Stimulated activated CD4-positive, alpha-beta T cell treated with anti-CD3 and anti-CD28 coated beads, Interleukin-2, amount 100 ng/mL, for 48 hours (primary cell): ENCODE data around the gene CDK11B.

Experiments
- DNase-seq, 2 donors: peaks; one replicate each; pipeline ENCODE4 v3.0.0-alpha.2; 2020

CDK11B gene

GRCh38 chr1:1614204-1614953 lies 44.4 kb downstream of the CDK11B start:
- peak; percentile 41 to 53 for DNase-seq

DNA sequence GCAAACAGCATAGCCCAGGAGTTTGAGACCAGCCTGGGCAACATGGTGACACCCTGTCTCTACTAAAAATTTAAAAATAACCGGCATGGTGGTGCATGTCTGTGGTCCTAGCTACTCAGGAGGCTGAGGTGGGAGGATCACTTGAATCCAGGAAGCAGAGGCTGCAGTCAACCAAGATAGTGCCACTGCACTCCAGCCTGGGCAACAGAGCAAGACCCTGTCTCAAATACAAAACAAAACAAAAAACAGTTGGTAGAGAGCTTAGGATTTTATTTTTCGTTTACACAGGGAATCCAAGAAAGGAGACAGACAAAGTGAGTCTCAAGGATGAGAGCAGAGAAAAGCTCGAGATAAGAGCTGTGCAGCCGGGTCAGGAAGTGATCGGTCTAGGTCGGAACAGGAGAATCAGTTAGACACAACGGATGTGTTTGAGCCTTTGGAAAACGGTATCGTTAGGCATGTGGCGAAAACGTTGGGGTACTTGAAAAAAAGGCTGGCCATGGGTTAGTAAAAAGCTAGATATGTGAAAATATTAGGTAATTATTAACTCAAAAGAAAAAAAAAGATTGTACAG lies 45.2 kb downstream of the CDK11B start:
- no peak for DNase-seq

GRCh38 chr1:1612104-1612400 lies 46.8 kb downstream of the CDK11B start:
- DNase-seq: no peak

DNA sequence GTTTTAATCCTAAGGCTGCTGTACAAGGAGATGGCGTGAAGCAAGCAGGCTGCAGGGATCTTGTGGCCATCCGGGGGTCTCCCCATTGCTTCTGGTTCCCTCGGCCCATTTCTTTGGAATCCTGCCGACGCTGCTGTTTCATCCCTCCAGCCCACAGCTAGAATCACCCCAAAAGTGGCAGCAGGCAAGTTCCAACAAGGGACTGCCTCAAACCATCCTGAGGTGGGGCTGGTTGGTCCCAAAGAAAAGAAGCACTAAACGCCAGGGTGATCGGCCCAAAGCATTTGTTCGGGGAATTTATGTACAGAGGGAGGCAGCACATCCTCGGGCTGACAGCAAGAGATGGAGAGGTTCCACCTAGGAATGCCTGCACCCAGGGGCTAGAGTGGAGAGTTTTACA lies 48.0 kb downstream of the CDK11B start:
- DNase-seq: no peak

GRCh38 chr1:1609822-1610485 lies 48.9 kb downstream of the CDK11B start:
- no peak for DNase-seq

DNA sequence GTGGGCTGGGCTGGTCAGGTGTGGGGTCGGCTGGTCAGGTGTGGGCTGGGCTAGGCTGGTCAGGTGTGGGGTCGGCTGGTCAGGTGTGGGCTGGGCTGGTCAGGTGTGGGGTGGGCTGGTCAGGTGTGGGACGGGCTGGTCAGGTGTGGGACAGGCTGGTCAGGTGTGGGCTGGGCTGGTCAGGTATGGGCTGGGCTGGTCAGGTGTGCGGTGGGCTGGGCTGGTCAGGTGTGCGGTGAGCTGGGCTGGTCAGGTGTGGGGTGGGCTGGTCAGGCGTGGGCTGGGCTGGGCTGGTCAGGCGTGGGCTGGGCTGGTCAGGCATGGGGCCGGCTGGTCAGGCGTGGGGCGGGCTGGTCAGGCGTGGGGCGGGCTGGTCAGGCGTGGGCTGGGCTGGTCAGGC lies 52.6 kb downstream of the CDK11B start:
- no peak for DNase-seq

DNA sequence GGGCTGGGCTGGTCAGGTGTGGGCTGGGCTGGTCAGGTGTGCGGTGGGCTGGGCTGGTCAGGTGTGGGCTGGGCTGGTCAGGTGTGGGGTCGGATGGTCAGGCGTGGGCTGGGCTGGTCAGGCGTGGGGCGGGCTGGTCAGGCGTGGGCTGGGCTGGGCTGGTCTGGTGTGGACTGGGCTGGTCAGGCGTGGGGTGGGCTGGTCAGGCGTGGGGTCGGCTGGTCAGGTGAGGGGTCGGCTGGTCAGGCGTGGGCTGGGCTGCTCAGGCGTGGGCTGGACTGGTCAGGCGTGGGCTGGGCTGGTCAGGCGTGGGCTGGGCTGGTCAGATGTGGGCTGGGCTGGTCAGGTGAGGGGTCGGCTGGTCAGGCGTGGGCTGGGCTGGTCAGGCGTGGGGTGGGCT lies 53.1 kb downstream of the CDK11B start:
- no peak for DNase-seq

DNA sequence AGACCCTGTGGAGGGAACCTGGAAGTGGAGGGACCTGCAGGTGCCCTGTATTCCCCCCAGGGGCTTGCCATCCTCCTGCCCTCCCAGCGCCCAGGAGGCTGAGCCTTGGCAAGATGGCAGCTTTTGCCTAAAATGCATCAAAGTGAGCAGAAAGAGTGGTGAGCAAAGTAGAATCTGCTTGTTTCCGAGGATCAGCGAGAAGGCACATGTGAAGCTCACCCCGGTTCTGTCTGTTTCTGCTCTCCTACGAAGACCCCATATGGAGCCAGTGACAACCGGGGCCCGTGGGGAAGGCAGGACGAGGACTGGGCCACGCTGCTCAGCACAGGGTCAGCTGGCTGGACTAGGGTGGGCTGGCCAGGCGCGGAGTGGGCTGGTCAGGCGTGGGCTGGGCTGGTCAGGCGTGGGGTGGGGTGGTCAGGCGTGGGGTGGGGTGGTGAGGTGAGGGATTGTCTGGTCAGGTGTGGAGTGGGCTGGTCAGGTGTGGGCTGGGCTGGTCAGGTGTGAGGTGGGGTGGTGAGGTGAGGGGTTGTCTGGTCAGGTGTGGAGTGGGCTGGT lies 53.7 kb downstream of the CDK11B start:
- DNase-seq: no peak

DNA sequence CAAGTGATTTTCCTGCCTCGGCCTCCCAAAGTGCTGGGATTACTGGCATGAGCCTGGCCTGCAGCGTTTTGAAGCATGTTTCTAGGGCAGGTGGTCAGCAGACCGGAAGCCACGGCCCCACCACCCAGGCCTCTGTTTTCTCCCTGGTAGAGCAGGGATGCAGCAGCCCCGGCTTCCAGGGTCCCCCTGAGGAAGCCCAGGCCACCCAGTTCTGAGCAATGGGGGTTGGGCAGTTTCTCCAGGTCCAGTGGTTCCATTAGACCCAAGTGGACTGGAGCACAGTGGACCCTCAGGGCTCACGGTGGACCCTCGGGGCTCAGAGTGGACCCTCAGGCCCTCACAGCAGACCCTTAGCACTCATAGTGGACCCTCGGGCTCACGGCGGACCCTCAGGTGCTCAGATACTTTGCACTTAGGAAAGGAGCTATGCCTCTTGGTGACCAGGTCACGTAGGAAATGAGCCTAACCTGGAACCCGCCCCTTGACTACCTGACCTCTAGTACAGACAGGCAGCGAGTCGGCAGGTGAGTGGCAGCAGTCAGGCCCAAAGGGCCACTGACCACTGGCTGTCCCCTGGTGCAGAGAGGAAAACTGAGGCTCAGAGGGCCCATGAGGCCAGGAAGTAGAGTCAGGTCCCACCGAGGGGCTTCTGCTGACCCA lies 54.3 kb downstream of the CDK11B start:
- DNase-seq: no peak

GRCh38 chr1:1603671-1604373 lies 55.0 kb downstream of the CDK11B start:
- DNase-seq: no peak

GRCh38 chr1:1602968-1603506 lies 55.8 kb downstream of the CDK11B start:
- DNase-seq: no peak

GRCh38 chr1:1602304-1602967 lies 56.4 kb downstream of the CDK11B start:
- DNase-seq: no peak

- DNase-seq: no peak
These were observed 57.1 kb downstream of the CDK11B start for GRCh38 chr1:1601564-1602303.

DNA sequence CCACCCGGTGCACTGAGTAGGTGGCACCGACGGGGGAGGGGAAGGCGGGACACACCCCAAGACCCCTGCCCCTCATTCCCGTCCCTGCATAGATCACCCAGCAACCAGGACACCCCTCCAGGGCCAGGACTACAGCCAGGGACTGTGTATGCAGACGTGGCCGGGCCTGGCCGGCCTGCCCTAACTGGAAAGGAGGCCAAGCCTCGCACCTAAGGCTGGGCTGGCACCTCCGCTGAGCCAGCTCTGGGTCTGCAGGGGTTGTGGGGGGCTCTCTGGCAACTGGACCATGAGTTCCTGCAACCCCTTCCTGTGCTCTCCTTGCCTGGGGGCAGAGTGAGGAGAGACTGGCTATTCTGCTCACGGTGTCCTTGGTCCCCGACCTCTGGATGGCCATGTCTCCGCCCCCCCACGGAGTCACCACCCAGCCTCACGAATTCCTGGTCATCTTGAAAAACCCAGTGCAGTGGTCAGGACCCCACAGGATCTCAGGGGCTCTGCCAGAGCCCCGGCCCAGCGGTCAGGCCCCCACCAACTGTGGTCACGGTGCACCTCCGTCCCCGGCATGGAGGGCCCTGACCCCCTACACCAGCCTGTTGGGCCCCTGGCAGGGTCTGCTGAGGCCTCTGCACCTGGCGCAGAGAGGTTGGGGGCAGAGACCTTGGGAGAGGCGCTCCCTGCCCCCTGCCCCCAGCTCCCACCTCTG lies 57.8 kb downstream of the CDK11B start:
- DNase-seq: no peak

DNA sequence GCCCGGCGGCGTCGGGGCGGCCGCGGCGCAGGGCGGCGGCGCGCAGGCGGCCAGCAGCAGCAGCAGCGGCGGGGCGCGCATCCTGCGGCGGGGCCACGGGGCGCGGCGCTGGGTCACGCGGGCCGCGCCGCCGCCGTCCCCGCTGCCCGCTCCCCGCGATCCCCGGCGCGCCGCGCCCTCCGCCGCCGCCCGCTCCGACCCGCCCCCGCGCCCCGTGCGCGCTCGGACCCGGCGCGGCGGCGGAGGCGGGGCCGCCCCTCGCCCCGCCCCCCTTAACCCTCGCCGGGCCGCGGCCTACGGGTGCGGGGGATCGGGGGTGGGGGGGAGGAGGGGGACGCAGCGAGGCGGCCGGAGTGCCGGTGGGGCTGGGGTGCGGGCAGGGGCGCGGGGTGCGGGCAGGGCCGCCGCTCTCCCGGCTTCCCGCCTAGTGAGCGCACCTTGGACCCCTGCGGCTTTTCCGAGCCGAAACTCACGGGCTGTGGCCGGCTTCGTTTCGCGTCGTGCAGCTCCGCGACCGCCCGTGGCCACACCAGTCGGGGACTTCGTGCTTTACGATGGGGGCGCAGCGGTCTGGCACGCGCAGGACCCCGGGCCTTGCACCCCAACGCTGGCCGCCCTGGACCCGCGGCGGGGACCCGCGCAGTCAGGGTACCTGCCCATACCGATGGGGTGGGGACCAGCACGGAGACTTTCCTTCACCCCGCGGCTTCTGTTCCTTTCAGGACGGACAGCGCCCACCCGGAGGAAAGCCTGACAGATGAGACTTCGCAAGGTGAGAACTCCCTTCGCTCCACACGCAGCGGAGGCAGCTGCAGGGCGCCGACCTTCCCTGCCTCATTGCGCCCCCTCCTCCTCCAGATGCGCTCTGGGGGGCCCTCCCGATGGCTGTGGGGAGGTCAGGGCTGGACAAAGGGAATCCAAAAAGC lies 58.6 kb downstream of the CDK11B start, which contains the start of gene FNDC10:
FNDC10 (minus strand) TSS at position 201 of the 926 bp plus-strand sequence; CDS start at position 81, 120 bp downstream.
- DNase-seq: no peak

- DNase-seq: peak in 1 of 2 donors; percentile 35
These were observed 59.5 kb downstream of the CDK11B start for GRCh38 chr1:1599030-1599934.

GRCh38 chr1:1598720-1599029 lies 60.1 kb downstream of the CDK11B start:
- no peak for DNase-seq

GRCh38 chr1:1598051-1598719 lies 60.6 kb downstream of the CDK11B start:
- DNase-seq: no peak
